Body of pancreas (tissue), 4 donors: ENCODE results near the gene DNAH1.

Experiments
- CTCF ChIP-seq, 7 experiments: fragments of 450-650 bp in 4 of 7; fragments of 200-600 bp in 3 of 7; sonication (generic) in 3 of 7; IDR thresholded peaks; one replicate each; pipeline ENCODE4 v1.5.1; 2016 to 2019; ENCODE audit warnings: antibody characterized with exemption in 7 of 7
- POLR2A ChIP-seq, 3 donors: fragments of 450-650 bp; IDR thresholded peaks; one replicate each; pipeline ENCODE4 v1.6.1; 2016; ENCODE audit warnings: antibody characterized with exemption in 3 of 3, mild to moderate bottlenecking in 2 of 3

GRCh38 chr3:52372822-52373504 lies 56.8 kb downstream of the DNAH1 start:
- TF ChIP-seq POLR2A (IDR thresholded peaks at IDR 0.05) (no peak), CTCF (IDR thresholded peaks at IDR 0.05) (no peak)
